NCI-H1105 treated with DMSO at 0.1 percent for 48 hours (cell line): ENCODE results near the gene LCE1F.

Experiments
- DNase-seq: peaks from one replicate; lab custom pipeline; 2025; lab: John Stamatoyannopoulos, UW

The LCE1F gene

DNA sequence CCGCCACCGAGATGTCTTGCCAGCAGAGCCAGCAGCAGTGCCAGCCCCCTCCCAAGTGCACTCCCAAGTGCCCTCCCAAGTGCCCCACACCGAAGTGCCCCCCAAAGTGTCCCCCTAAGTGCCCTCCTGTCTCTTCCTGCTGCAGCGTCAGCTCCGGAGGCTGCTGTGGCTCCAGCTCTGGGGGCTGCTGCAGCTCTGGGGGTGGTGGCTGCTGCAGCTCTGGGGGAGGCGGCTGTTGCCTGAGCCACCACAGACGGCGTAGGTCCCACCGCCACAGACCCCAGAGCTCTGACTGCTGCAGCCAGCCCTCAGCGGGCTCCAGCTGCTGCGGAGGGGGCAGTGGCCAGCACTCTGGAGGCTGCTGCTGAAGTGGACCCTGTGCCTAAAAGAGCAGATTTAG lies 1.4 kb downstream of the LCE1F start:
- DNase-seq, result no peak

DNA sequence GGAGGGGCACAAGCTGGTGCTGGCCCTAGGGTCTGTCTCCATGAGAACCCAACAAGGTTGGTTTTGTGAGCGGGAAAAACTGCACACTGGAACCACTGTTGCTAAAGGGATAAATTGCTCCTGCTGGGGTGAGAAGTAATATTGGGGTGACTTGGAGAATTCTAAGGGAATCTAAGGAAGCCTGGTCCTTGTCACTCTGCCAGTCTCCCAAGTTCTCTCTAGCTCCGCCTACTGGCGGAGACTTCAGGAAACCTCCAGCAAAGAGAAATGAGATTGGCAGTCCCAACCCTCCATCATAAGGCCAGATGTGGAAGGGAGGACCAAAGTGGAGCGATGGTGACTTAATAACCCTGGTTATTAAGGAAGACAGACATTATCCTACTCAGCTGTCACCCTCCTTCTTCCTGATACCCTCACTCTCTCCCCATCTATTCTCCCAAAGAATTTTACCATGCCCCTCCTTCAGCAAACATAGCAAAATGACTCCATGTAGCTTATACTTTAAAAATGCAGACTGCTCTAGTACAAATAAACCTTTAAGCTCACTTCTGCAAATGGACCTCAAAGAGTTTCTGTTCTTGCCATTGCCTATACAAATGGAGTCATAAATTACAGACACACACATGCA lies 2.7 kb downstream of the LCE1F start:
- DNase-seq, result peak; percentile 2

DNA sequence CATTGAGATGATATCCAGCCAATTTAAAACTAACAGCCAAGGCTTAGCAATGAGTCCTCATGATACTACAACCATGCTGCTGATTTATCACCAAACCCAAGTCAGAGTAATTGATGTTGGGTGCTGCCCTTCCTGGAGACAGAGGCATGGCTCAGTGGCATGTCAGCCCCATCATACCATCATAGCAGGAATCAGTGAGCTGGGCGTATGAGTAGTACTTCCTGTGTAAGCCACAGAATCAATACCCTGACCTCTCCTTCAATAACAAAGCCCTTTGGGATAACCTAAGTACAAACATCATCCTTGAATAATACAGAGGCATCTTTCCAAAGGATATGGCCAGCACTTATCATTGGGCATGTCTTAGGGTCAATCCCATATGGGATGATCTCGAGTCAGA lies 8.2 kb downstream of the LCE1F start:
- DNase-seq, result no peak

DNA sequence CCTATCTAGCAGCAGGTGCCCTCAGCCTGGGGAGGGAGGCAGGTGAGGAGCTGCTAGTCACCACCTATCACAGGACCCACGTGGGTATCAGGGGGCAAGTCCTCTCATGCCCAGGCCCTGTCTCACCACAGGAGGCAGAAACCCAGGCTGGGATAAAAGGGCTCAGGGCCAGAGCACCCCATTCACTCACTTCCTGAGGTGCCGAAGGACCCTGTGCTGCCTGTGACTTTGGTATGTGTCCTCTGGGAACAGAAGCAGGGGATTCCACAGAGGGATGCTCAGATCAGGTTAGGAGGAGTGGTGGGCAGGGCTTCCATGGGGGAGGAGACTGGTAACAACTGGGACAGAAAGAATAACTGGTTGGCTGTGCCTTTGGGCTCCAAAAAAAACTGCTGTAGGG lies 11.1 kb downstream of the LCE1F start, which contains the start of gene LCE1E:
Gene LCE1E (plus strand): TSS at position 181 of the 400 bp plus-strand sequence. CDS start 1,043 bp downstream, outside the sequence.
- DNase-seq, result peak; percentile 15

DNA sequence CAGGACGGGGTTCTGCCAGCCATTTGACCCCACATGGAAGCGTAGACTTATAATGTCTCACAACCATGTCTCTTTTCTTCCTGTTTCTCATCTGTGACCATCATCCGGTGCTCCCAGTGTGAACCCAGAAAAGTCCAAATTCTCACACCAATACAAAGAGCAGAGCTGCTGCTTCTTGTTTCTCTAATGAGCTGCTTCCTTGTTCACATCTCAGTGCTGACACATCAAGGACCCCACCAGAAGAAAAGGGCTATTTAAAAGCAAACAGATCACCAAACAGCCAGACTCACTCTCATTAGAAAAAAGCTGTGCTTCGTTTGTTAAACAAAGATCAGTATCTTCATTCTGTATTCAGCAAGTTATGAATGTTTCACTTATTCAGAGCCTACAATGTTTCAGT lies 20.7 kb downstream of the LCE1F start:
- DNase-seq, result no peak

DNA sequence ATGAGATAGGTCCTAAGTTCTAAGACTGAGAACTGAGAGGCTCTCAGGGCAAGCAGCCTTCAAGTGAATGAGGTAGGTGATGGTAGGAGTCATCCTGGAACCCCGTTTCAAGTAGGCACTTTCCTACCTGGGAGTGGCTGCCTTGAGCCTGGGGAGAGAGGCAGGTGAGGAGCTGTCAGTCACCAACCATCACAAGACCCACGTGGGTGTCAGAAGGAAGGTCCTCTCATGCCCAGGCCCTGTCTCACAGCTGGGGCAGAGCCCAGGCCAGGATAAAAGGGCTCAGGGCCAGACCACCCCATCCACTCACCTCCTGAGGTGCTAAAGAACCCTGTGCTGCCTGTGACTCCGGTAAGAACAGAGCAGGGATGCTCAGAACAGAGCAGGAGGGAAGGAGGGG lies 21.5 kb downstream of the LCE1F start, which contains the start of gene LCE1D:
Gene LCE1D (plus strand): TSS at position 301 of the 400 bp plus-strand sequence. CDS start 1,074 bp downstream, outside the sequence.
- no peak for DNase-seq

DNA sequence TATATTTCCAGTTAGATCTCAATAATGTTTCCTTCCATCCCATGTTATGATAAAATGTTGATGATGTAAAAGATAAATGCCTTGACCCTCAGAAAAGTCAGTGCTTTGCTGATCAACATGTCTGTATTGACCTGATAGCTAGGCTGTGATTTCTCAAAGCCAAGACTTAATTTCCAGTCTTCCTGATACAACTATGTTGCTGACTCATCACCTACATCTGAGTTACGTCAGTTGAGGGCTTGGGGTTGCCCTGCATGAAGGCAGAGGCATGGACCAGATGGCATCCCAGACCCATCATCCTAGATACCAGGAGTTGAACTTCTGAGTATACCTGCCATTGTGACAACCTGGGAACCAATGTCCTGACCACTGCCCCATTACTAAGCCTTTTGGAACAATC lies 26.4 kb downstream of the LCE1F start:
- no peak for DNase-seq

DNA sequence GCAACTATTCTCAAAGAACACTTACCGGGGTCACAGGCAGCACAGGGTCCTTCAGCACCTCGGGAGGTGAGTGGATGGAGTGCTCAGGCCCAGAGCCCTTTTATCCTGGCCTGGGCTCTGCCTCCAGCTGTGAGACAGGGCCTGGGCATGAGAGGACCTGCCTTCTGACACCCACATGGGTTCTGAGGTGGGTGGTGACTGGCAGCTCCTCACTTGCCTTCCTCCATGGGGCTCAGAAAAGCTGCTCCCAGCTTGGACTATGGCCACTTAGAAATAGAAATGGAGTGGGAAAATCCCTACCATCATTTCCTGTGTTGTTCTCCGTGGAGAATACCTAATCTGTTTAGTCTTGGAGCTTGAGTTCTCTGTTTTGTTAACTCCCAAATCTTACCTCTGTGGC lies 31.6 kb downstream of the LCE1F start, which contains the start of gene LCE1C:
Gene LCE1C (minus strand): TSS at position 76 of the 400 bp plus-strand sequence. CDS start 1,173 bp downstream, outside the sequence.
- no peak for DNase-seq

DNA sequence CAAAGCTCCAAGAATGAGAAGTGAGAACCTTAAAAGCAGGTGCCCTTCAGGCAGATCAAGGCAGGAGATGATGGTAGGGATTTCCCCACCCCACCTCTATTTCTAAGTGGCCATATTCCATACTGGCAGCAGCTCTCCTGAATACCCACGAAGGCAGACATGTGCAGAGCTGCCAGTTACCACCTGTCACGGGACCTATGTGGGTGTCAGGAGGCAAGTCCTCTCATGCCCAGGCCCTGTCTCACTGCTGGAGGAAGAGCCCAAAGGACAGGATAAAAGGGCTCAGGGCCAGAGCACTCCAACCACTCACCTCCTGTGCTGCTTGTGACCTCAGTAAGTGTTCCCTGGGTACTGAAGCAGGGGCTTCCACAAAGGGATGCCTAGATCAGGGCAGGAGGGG lies 36.1 kb downstream of the LCE1F start:
- DNase-seq, result no peak

DNA sequence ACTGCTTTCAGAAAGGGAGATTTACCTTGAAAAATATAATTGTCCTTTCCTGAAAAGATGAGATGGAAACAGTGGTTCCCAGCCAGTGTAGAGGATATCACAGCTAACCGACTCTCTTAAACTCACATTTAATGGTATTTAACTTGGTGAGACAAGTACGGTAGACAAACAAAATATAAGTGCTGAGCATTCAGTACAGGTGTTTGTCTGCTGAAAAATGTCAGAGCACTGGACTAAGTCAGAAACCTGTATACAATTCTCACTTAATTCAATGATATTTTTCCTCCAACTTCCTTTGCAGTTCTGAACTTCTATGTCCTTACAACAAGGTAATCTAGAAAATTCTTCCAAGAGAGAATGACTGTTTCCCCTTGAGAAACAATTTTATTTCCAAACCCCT lies 36.7 kb downstream of the LCE1F start, which contains the start of gene LCE1B:
Gene LCE1B (plus strand): TSS at position 301 of the 400 bp plus-strand sequence. CDS start 476 bp downstream, outside the sequence.
- DNase-seq, result no peak

DNA sequence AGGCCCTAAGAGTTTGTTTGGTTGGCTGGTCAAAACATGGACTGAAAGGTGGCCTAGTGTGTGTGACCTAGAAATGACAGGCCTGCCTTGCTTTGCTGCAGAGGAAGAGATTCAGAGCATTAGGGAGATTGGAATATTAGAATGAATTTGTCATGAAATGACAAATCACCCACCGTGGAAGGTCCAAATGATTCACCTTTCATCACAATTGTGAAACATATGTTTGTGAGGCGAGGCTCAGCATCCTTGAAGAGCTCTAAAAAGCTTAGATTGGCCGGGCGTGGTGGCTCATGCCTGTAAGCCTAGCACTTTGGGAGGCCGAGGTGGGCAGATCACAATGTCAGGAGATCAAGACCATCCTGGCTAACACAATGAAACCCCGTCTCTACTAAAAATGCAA lies 42.4 kb downstream of the LCE1F start:
- DNase-seq, result no peak

DNA sequence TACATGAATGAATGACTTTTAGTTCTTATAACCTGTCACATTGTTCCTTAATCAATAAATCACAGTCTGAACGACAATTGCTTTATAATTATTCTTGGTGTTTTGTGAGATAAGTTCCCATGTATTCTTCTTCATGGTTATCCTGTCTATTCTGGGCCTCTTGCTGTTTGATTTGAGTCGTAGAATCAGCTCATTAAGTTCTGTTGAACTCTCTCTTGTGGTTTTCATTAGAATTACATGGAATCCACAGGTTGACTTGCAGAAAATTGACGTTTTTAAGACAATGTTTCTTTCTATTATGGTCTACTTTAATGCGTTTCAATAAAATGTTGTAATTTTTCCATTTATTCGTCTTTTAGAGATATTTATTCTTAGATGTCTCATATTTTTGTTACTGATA lies 48.4 kb downstream of the LCE1F start:
- DNase-seq, result no peak

DNA sequence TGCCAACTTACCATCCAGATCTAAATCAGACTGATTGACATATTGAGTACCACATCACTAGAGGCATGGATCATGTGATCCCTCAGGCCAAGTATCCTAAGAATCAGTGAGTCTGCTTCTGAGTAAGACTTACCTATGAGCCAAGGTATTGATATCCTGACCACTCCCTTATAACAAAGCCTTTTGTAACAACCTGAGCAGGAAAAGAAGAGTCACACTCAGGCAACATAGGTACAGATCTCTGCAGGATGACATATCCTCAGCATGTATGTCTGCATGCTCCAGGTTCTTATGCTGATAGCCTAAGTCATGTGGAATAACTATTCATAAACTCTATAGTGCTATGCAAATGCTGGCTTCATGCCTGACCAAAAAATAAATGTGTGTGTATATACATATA lies 50.0 kb downstream of the LCE1F start:
- no peak for DNase-seq
